Muscle of arm (tissue), 12 donors: ENCODE measurements around the gene LHB. TPM values are rescaled to one million over a fixed set of nuclear protein-coding genes. Genes with fewer than 3 reads are reported as not detected.
"Not testable (repeated sequence)": the region's sequence is repeated elsewhere in the genome, so short reads cannot be mapped to it uniquely, and the experiment has no call there.

Source experiments
- DNase-seq: peaks from one replicate; pipeline ENCODE4 v3.0.0-alpha.2; 2013
- polyA plus RNA-seq, 12 donors: library from polyadenylated mRNA; unstranded; fragments of 120-200 nt; gene quantifications; one replicate each; pipeline ENCODE4 v1.2.1, GENCODE V29; 2013; ENCODE audit not compliant: insufficient read length in 12 of 12

LHB gene
- polyA plus RNA-seq, 12 donors = not detected

DNA sequence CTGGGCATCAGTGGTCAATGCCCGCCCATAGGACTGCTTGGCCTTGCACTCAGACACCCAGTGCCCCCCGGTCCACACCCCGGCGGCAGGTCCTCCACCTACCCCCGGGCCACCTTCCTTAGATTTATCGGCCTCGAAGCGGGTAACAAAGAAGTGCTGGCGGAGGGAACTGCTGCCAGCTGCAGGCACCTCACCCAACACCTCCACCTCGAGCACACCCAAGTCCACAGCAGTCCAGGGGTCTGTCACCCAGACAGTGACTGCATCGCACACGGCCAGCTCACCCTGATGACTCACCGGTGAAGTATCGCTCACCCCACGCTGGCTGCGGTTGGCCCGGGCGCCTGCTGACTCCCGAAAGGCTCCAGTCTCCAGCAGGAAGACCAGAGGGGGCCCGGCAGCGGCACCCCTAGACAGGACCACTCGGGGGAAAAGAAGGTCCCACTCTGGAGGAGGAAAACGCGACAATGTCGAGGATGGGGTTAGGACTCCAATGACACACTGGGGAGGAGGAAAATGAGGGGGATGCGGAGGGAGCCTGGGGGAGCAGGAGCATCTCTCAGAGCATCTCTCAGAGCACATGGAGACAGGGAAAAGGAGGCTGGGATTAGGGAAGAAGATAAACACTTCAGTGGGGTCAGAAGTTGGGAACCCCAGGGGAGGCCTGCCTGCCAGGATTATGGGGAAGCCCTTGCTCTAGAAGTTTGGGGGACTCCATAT is 21.8 kb upstream of the LHB start:
- DNase-seq = not testable (repeated sequence)

DNA sequence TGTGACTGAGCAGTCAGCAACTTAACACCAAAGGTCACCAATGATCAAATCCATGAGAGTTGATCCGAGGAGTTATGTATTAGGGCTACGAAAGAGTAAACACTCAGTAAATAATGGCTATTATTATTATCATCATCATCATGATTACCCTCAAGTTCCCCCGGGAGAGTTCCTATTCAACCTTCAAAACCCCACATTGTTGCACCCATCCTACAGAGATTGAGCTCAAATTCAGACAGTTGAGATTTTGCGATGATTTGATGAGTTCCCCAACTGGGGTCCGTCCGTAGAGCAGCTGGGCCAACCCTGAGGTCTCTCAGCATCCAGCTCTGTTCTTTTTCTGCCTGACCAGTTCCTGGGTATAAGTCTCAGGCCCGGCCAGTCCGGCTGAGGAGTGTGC is 21.2 kb upstream of the LHB start:
- DNase-seq = not testable (repeated sequence)

DNA sequence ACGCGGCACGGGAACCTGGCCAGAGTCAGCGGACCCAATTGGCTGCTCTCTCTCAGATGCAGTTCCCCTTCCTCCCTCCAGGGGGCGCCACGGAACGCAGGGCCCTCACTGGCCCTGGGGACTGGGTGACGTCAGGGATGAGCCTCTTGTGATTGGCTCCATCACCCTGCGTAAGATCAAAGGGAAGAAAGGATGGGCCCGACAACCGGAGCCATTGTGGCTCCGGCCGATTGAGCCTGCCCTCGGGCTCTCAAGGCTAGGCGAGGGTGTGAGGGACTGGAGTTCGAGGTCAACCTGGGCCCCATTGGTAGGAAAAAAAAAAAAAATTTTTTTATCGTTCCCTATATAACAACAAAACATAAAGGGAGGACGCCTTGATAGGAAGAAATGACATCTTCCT is 19.9 kb upstream of the LHB start, which contains the start of gene CGB1:
Gene CGB1, minus strand, starts transcription at position 81 of the 400 bp plus-strand sequence. CDS start 184 bp downstream, outside the sequence.
- not testable (repeated sequence) for DNase-seq

DNA sequence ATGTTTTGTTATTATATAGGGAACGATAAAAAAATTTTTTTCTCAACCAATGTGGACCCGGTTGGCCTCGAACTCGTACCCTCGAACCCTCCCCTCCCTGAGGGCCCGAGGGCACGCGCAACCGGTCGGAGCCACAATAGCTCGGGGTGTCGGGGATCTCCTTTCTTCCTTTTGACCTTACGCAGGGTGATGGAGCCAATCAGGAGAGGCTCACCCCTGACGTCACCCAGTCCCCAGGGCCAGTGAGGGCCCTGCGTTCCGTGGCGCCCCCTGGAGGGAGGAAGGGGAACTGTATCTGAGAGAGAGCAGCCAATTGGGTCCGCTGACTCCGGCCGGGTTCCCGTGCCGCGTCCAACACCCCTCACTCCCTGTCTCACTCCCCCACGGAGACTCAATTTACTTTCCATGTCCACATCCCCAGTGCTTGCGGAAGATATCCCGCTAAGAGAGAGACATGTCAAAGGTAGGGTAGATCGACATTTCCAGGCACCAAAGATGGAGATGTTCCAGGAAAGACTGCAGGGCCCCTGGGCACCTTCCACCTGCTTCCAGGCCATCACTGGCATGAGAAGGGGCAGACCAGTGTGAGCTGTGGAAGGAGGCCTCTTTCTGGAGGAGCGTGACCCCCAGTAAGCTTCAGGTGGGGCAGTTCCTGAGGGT is 14.9 kb upstream of the LHB start, which contains the start of gene CGB2:
Gene CGB2, plus strand, starts transcription at position 249 of the 660 bp plus-strand sequence. Its CDS starts 206 bp downstream, at position 455.
- not testable (repeated sequence) for DNase-seq

DNA sequence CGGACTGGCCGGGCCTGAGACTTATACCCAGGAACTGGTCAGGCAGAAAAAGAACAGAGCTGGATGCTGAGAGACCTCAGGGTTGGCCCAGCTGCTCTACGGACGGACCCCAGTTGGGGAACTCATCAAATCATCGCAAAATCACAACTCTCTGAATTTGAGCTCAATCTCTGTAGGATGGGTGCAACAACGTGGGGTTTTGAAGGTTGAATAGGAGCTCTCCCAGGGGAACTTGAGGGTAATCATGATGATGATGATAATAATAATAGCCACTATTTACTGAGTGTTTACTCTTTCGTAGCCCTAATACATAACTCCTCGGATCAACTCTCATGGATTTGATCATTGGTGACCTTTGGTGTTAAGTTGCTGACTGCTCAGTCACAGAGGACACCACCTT is 13.4 kb upstream of the LHB start:
- not testable (repeated sequence) for DNase-seq

DNA sequence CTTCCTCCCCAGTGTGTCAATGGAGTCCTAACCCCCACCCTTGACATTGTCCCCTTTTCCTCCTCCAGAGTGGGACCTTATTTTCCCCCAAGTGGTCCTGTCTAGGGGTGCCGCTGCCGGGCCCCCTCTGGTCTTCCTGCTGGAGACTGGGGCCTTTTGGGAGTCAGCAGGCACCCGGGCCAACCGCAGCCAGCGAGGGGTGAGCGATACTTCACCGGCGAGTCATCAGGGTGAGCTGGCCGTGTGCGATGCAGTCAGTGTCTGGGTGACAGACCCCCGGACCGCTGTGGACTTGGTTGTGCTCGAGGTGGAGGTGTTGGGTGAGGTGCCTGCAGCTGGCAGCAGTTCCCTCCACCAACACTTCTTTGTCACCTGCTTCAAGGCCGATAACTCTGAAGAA is 12.9 kb upstream of the LHB start:
- DNase-seq = not testable (repeated sequence)

DNA sequence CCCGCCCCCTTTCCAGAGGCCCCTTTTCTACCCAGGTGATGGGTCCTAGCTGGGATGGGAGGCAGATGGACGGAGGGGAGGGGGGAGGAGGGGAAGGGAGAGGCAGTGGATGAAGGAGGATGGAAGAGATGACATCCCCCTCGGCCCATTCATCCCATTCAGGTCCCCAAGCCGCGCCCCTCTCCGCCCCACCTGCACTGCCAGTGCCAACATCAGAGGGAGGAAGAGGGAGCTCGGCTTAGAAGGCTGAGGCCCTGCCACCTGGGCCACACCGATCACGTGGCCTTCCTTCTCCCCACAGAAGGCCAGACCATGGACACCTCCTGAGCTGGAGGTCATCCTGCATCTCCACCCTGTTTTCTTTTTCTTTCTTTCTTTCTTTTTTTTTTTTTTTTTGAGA is 11.8 kb upstream of the LHB start:
- DNase-seq = not testable (repeated sequence)

DNA sequence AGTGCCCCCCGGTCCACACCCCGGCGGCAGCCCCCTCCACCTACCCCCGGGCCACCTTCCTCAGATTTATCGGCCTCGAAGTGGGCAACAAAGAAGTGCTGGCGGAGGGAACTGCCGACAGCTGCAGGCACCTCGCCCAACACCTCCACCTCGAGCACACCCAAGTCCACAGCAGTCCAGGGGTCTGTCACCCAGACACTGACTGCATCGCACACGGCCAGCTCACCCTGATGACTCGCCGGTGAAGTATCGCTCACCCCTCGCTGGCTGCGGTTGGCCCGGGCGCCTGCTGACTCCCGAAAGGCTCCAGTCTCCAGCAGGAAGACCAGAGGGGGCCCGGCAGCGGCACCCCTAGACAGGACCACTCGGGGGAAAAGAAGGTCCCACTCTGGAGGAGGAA is 8.7 kb upstream of the LHB start:
- DNase-seq = not testable (repeated sequence)

DNA sequence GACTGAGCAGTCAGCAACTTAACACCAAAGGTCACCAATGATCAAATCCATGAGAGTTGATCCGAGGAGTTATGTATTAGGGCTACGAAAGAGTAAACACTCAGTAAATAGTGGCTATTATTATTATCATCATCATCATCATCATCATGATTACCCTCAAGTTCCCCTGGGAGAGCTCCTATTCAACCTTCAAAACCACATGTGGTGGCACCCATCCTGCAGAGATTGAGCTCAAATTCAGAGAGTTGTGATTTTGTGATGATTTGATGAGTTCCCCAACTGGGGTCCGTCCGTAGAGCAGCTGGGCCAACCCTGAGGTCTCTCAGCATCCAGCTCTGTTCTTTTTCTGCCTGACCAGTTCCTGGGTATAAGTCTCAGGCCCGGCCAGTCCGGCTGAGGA is 8.2 kb upstream of the LHB start:
- DNase-seq = not testable (repeated sequence)

DNA sequence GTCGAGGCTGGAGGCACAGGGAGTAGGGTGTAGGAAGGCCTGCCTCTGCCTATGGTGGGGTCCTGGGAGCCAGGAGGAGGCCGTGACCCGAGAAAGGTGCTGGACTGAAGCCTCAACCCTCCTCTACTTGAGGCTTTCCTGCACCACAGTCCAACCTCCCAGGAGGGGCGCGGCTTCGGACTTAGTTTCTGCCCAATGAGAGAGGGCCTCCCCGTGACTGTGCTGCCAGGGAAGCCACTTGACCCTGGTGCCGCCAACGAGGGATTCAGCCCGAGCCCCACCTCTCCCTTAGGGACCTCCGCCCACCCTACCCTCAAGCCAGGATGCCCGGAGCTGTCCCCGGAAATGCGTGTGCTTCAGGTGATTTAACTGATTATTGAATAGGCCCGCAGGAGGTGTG is 7.3 kb upstream of the LHB start, which contains the start of gene CGB3:
Gene CGB3, minus strand, starts transcription at position 101 of the 400 bp plus-strand sequence. CDS start 362 bp downstream, outside the sequence.
- not testable (repeated sequence) for DNase-seq

DNA sequence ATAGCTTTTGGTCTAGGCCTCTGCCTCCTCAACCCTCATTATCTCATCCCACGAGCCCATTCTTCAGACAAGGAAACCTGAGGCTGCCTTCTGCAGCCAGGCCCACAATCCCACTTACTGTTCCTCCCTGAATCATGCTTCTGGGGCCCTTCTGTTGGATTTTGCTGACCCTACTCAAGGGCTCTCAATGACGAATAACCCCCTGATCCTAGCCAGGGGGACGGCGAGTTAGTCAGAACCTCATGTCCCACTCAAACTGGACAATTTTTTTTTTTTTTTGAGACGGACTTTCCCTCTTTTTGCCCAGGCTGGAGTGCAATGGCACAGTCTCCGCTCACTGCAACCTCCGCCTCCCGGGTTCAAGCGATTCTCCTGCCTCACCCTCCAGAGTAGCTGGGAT is 5.2 kb upstream of the LHB start:
- DNase-seq = no peak

DNA sequence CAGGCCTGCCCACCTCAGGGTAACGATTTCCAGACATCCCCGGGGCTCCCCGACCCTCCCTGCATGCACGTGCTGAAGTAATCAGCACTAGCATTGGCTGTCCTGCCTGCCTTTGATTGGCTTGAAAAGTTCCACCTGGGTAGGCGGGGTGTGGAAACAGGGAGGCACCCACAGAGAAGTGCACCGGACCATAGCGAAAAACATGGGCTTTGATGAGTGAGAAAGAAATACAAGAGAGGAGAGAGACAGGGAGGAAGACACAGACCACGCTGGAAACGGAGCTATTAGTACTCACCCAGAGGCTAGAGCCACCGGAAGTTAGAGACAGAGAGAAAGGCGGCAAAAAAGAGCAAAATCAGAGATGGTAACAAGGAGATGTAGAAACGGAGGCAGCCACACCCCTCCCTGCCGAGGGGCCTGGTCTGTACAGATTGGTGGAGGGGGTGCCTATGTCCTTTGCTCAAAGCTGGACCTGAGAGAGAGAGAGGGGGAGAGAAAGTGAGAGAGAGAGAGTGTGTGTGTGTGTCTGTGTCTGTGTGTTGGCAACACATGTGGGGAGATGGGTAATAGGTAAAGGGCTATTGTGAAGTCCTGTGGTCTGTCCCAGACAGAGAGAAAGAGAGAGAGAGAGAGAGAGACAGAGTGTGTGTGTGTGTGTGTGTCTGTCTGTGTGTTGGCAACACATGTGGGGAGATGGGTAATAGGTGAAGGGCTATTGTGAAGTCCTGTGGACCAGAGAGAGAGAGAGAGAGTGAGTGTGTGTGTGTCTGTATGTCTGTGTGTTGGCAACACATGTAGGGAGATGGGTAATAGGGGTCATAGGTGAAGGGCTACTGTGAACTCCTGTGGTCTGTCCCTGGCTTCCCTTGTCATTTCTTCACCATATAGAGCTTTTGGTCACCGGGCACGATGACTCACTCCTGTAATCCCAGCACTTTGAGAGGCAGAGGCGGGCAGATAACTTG is 4.3 kb upstream of the LHB start:
- DNase-seq = no peak

DNA sequence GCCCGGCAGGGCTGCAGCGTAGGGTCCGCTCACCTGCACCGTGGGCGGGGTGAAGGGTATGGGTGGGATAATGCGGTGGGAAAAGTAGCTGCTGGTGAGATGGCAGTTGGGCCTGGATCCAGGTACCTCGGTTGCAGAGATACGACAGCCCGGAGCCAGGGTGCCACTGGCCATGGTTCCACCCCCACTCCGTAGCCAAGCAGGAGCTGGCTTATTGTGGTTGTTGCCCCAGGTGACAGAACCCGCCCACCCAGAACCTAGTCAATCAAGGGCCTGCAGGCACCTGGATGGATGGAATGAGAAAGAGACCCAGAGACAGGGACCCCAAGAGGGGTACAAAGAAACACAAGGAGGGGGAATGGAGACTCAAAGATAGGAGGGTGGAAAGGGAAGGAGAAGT is 3.5 kb upstream of the LHB start:
- DNase-seq = no peak

DNA sequence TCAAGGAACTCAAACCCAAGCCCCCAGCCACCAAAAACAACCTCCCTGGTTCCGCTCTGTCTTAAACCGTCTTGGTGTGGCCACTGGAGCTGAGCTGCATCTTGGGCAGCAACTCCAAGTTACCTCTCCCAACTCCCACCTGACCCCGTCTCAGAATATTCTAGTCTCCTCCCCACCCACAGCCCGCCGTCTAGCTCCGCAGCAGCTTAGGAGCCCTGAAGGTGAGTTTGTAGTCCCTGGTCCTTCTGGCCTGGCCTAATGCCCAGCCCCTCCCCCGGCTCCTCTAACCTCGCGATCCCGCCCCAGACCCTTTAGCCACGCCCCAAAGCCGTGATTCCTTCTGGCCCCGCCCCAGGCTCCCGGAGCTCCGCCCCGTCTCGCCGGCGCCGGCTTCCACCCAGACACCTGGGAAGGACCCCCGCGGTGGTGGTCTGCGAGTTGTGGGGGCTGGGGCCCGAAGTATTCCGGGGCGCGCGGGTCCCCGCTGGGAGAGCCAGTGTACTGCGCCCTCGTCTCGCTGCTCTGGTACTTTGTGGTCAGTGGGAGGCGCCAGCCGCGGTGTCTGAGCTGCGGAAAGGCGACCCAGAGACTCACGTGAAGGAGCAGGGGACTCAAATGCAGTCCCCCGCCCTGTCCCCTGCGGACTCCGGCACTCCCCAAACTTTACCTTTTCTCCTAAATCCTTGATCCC is 2.5 kb upstream of the LHB start:
- no peak for DNase-seq

DNA sequence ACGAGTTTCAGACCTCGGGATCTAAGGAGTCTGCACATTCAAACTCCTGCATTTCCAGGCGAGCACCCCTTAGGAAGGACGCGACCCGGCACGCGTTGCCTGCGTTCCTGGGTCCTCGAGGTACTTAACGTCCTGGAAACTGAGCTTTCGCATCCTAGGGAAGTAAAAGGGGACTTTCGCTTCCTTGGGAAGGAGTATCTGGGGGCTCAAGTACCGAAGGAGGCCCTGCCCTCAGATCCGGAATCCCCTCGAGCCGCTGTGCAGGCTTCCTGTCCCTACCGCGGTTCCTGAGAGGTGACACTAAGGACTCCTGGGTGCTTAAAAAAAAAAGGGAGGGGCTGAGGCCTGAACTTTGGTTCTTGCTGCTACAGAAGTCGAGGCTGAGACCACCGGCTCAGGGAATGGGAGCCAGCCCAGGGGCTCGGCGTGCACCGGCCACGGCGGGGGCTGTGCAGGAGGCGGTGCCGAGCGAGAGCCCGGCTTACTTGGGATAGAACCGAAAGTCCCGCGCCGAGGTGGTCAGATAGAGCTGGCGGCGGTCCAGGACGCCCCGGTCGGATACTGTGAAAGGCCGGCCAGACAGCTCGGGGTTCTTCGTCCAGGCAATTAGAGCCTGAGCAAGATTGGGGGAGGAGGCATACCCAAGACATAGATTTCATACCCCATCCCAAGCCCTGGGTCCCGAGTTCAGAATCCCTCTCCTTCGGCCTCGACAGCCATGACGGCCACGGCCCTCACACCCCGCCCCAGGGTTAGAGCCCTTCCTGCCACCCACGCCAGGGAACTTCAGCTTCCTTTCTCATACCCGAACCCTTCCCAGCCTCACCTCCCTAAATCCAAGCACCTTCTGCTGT is 1.7 kb upstream of the LHB start:
- not testable (repeated sequence) for DNase-seq

DNA sequence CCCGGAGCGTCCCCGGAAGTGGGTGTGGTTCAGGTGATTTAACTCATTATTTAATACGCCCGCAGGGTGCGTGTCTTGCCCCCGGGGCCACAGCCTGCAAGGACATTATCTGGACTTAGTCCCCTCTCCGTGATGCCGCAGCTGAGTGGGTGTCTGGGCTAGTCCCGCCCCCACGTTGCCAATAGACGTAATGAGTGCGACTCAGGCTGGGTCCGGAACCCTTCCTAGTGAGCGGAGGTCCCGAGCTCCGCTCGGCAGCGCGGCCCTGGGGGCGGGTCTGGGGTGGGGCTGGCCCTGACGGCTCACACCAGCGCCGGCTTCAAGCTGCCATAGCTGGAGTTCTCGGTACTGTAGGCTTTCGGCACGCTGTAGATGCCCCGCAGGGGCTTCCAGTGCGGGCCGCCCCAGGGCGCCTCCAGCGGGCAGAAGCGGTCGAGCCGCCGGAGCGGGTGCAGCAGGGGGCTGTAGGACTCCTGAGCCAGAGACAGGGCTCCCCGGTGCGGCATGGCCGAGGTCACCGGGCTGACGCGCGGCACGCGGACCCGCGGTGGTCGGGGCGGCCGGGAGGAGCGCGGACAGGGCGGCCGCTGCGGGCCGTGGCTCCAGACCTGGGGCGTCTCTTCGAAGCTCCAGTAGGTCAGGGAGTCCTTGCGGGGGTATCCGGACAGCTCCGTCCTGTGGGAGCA is 918 bp upstream of the LHB start:
- DNase-seq = no peak

DNA sequence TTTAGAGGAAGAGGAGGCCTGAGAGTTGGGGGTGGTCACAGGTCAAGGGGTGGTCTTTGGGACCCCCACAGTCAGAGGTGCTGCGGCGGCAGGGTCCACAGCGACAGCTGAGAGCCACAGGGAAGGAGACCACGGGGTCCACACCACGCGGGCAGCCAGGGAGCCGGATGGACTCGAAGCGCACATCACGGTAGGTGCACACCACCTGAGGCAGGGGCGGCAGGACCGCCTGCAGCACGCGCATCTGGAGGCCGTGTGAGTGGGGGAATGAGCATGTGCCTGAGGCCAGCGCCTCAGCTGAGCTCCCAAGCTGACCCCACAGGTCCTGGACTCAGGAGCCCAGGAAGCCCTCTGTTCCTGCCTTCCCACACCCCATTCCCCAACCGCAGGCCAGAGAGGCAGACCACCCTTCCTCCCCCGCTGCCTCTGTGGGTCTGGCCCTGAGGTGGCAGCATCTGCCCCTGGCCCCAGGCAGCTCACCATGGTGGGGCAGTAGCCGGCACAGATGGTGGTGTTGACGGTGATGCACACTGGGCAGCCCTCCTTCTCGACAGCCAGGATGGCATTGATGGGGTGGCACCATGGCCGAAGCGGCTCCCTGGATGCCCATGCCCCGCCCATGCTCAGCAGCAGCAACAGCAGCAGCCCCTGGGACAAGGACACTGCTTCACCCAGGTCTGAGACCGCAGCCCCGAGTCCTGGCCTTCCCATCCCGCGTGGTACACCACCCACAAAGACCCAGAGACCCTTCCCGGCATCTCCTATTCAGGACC is 638 bp downstream of the LHB start:
- DNase-seq = no peak

DNA sequence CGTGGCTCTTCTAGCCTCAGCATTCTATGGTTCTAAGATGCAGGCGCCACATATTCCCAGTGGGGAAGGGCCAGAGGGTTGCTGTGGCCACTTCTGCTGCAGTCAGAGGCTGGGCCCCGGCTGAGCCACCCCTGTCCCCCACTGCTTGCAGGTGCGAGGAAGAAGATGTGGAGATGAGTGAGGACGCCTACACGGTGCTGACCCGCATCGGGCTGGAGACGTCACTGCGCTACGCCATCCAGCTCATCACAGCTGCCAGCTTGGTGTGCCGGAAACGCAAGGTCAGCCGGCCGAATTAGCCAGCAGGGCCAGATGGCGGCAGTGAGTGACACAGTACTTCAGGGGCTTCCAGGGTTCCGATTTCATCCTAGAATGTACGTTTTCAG is 2.0 kb downstream of the LHB start:
- no peak for DNase-seq
